Stimulated activated CD8-positive, alpha-beta memory T cell treated with anti-CD3 and anti-CD28 coated beads, Interleukin-4, amount 100 ng/mL, for 1 hour (primary cell): ENCODE results near the gene BANF2.
A peak's percentile ranks its signal among the peaks of the same experiment; 100 is the strongest.

Experiments used
- DNase-seq, 2 donors: peaks; one replicate each; pipeline ENCODE4 v3.0.0-alpha.2; 2020; ENCODE audit warnings: low read depth in 2 of 2, low spot score in 1 of 2

The BANF2 gene

GRCh38 chr20:17663486-17663885 lies 36.3 kb upstream of the BANF2 start:
- no peak for DNase-seq

DNA sequence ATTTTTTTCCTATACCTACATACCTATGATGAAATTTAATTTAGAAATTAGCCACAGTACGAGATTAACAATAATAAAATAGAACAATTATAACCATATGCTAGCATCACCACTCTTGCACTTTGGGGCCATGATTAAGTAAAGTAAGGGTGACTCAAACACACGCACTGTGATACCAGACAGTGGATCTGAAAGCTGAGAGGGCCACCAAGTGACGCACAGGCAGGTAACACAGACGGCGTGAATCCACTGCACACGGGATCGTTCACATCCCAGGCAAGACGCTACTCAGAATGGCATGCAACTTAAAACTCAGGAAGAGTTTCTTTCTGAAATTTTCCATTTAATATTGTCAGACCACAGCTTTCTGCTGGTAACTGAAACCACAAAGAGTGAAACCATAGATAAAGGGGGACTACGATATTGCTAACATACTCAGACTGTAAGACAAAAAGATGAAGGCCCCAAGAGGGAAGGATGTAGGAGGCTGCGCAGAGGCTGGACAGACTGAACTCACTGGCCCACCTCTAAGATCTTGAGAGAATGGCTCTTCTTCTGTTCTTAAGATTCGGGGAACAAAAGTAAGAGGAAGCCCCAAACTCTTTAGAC lies 35.6 kb upstream of the BANF2 start:
- no peak for DNase-seq

GRCh38 chr20:17665756-17666155 lies 34.0 kb upstream of the BANF2 start:
- DNase-seq, result no peak

DNA sequence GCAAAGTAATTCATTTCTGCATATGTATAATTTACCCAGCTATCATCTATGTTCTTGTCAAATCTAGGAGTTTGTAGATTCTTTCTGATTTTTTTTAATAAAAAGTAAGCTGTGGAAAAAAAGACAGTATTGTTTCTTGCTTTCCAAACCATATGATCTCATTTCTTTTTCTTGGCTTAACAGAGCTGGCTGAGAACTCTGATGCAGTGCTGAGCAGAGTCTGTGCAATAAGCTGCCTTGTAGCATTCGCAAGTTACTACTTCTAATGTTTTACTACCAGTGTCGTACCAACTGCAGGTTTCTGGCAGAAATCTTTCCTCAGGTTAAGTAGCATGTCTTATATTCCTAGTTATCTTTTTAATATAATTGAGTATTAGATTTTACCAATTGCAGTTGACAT lies 33.3 kb upstream of the BANF2 start:
- DNase-seq, result no peak

DNA sequence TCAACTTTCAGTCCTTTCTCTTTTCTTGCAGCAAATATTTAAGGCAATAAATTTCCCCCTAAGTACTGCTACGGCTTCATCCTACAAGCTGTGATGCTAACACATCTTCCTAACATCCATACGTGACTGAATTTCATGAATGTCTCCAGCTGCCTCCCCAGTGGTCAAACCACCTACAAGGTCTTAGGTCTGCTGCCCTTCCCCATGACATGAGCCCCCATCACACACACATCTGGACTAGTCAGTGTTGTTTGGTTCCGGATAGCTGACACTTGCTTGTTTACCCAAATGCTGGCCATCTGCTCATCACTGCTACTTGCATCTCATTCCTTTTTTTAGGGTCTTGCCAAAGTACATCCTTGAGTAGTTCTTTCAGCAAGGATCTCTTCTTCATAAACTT lies 32.3 kb upstream of the BANF2 start:
- DNase-seq, result no peak

GRCh38 chr20:17668432-17668831 lies 31.3 kb upstream of the BANF2 start:
- DNase-seq, result no peak

DNA sequence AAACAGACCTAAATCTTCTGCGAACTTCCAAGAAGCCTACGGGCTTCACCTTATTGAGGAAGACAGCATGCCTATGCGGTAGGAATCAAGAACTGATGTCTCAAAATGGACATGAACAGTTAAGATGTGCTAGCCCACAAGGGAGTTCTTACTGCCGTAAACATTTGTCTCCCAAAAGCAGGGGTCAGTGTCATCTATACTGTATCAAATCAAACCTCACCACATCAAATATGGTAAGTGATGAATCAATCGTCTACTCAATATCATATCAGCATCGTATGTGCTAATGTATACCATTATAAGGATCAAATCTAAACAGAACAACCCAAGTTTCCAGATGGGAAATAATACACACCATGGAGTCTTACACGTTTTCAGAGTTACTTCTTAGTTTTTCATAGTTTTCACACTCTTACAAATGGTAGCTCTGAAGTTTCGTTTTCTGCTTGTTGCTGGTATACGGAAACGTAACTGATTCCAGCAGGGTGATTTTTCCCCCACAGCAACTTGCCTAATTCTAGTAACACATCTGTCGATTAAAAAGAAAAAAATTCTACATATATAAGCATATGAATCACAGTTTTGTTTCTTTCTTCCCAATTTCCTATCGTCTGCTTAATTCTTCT lies 30.3 kb upstream of the BANF2 start:
- no peak for DNase-seq

DNA sequence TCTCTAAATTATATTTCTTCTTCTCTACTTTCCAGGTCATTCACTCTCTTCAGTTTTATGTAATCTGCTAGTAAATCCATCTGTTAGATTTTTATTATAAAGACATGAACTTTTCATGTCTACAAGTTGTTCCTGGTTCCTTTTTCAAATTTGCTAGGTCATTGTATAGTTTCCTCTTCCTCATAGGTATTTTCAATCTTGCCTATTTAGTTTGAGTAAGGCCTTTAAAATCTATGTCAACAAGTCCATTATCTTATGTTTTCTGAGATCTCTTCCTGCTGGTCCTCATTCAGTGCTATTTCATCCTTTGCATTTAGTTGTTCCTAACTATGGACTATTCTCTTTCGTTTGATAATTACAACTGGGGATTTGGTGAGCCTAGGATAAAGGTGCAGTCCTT lies 28.8 kb upstream of the BANF2 start:
- no peak for DNase-seq

GRCh38 chr20:17671565-17671964 lies 28.2 kb upstream of the BANF2 start:
- DNase-seq, result no peak

- no peak for DNase-seq
Observed at GRCh38 chr20:17673084-17673483, 26.7 kb upstream of the BANF2 start.

DNA sequence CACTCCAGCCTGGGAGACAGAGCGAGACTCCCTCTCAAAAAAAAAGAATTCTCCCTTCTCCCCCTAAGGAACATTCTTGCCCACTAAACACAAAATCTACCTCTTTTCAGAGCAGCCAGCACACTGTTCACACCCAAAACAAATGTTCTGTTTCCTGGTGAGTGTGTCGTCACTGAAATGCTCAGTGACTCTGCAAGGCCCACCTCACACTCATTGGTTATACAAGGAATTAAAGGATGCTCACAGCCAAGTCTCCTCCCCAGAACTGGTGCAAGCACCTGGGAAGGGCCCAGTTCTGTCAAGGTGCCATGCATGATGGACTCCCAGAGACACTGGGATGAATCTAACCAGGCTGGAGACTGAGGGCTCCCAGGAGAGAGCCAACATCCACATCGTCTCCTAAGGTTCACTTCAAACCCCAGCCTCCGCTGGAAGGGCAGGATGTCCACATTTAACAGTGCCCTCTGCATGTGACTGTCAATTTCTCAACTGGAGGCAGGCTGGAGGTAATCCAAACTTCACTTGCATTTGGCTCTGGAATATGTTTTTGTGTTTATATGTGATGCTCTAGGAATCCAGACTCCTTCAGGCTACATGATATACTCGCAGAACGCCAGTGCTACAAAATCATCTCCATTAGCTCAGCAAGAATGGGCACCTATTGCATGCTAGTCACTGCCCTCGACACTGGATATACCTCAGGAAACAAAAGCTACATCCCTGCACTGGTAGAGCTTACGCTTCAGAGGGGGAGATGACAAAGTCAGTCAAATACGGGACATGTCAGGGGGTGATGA lies 24.8 kb upstream of the BANF2 start:
- DNase-seq, result no peak

- no peak for DNase-seq
Observed at GRCh38 chr20:17675519-17676377, 24.0 kb upstream of the BANF2 start.

GRCh38 chr20:17676378-17676759 lies 23.4 kb upstream of the BANF2 start:
- DNase-seq, result no peak

GRCh38 chr20:17676942-17677341 lies 22.8 kb upstream of the BANF2 start:
- no peak for DNase-seq

DNA sequence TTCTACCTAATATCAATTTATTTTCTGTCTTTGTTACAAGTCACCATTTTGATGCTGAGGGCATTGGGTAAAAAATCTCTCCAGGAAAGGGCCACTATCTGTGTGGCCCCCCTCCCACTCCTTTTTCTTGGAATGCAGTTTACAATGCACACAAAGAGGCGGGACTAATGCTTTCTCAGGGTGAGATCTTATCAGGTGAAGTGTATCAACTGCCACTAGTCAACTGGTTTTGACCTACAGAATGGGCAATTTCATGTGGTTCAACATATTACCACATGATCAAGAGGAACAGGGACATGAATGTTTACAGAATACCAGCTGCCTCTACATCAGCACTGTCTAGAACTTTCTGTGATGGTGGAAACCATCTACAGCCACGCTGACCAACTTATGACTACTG lies 21.5 kb upstream of the BANF2 start:
- DNase-seq, result no peak

DNA sequence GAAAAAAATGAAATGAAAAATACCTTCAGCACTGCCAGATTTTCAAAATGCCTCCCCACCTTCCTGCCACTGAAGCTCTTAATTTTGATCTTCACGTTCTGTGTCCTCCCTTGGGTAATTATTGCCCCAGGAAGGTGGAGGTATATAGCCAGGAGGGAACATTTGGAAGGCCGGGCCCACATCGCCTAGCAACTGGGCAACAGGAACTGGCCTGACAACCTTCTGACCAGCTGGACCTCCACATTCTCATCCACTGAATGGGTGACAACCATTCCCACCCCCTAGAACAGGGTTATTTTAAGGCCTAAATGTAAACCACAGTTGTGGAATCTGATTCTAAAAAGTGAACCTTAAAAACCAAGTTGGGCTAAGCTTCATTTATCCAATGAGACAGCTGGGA lies 20.9 kb upstream of the BANF2 start:
- DNase-seq, result no peak

GRCh38 chr20:17679941-17680835 lies 19.6 kb upstream of the BANF2 start:
- no peak for DNase-seq

DNA sequence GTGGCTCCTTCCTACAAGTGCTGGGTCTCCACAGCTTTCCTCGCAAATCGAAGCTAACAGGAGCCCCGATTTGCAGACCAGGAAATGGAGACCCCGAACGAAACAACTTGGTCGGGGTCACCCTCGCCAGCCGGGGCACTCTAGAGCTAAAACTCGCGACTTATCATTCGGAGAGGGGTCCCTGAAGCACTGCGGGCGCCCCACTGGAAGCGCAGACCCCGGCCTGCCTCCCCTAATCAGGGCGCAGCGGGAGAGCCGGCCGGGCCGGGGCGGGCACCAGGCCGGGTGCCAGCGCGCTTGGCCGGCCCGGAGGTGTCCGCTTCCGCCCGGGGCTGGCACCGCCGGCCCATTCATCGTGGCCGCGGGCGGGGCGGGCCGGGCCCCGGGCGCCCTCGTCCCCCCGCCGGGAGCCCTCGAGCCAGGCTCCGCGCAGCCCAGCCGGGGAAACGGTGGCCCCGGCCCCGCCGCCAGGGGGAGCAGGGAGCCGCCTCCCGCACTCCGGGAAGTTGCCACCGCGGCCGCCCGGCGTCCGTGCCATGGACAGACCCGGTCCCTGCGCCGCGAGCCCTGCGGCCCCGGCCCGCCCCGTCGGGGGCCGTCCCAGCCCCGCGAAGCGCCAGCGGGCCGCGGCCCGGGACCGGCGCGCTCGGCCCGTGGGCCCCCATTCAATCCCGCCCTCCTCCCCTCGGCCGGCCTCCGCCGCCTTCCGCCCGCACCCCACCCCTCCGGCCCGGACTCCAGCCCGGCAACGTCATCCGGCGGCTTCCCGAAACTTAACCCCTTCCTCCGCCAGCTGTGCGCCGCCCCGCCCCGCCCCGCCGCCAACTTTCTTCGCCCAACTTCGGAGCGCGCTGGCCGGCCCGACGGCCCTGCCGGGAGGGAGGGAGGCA lies 18.7 kb upstream of the BANF2 start:
- DNase-seq, result peak; percentile 44 to 61

GRCh38 chr20:17681726-17682102 lies 18.1 kb upstream of the BANF2 start:
- DNase-seq, result peak in 1 of 2 donors; percentile 6
